ENCODE measurements around the gene EML5. TPM values are rescaled to one million over a fixed set of nuclear protein-coding genes. Genes with fewer than 3 reads are reported as not detected.

Gene EML5
- total and polyA plus RNA-seq, 8 donors, result 0.65 to 2.0 (median 1.3) TPM

DNA sequence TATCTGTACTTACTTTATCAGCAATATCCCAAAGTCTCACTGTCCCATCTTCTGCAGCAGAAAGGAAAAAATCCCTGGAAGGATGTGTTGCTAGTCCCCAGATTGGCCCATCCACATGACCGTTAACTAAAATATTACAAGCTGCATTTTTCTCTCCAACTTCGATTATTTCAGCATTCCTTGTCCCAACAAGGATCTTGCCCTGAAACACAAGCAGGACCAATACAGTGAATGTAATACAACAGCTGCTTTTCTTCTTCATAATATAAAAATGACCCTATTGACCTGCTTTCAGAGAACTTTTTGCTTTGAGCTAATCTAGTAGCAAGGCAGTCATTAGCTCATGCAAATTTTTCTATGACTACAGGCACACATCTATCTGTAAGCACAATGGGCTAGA is 171.7 kb downstream of the EML5 start:
- no peaks in the 10 kb centered on the region for H3K9me3 ChIP-seq
- ATAC-seq, result no peak
- intact Hi-C loops (cut with DNase I), result no loop called here
- no peak overlapping the region for H3K27ac ChIP-seq
- H3K27me3 ChIP-seq, result no peaks in the 10 kb centered on the region
- DNase-seq, result no peak
- no peak overlapping the region for H3K4me3 ChIP-seq
- H3K36me3 ChIP-seq, result no peaks in the 10 kb centered on the region
- TF ChIP-seq, protein P1, sequence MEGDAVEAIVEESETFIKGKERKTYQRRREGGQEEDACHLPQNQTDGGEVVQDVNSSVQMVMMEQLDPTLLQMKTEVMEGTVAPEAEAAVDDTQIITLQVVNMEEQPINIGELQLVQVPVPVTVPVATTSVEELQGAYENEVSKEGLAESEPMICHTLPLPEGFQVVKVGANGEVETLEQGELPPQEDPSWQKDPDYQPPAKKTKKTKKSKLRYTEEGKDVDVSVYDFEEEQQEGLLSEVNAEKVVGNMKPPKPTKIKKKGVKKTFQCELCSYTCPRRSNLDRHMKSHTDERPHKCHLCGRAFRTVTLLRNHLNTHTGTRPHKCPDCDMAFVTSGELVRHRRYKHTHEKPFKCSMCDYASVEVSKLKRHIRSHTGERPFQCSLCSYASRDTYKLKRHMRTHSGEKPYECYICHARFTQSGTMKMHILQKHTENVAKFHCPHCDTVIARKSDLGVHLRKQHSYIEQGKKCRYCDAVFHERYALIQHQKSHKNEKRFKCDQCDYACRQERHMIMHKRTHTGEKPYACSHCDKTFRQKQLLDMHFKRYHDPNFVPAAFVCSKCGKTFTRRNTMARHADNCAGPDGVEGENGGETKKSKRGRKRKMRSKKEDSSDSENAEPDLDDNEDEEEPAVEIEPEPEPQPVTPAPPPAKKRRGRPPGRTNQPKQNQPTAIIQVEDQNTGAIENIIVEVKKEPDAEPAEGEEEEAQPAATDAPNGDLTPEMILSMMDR (IDR thresholded peaks at IDR 0.05), result no peak
- no peak for FAIRE-seq
- H3K4me1 ChIP-seq, result no peaks in the 10 kb centered on the region
- WGBS, 2 donors, result 66 to 81% methylated on average over 2 of the region's 2 CpGs

DNA sequence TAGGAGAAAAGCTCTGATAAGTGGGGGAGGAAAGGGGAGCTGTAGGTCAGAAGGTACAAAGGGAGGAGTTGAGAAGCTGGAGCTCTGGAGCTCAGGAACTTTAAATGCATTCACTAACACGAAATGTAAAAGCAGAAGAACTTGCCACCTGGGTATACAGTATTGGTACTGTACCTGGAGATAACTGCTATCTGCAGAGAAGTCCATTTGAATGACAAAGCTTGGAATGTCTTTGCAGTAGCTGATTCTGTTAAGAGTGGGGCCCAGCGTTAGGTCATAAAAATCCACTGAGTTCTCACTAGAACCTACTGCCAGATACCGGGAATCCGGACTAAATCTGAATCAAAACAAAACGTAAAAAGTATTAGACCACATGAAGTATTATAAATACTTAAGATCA is 174.3 kb downstream of the EML5 start:
- intact Hi-C loops (cut with DNase I), result no loop called here
- no peak overlapping the region for H3K4me3 ChIP-seq
- DNase-seq, result no peak
- H3K4me1 ChIP-seq, result peaks cover 7 to 16% (median 12%) of the 10 kb centered on the region in 3 donors
- FAIRE-seq, result no peak
- TF ChIP-seq, protein P1 (IDR thresholded peaks at IDR 0.05), result no peak
- ATAC-seq, result no peak
- H3K36me3 ChIP-seq, result no peaks in the 10 kb centered on the region
- no peaks in the 10 kb centered on the region for H3K9me3 ChIP-seq
- H3K27ac ChIP-seq, result no peak overlapping the region
- H3K27me3 ChIP-seq, result no peaks in the 10 kb centered on the region
- WGBS, 2 donors, result 84 to 87% methylated on average over 5 of the region's 5 CpGs

DNA sequence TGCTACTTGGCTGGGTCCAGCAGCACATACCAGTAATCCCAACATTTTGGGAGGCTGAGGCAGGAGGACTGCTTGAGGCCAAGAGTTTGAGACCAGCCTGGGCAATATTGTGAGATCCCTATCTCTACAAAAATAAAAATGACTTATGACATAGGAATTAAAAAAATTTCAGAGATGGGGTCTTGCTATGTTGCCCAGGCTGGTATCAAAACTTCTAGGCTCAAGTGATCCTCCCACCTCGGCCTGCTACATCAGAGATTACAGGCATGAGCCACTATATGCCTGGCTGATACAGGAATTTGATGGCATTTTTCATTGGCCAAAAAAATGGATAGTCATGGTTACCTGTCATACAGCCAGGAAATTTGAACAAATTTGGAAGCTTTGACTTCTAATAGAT is 175.3 kb downstream of the EML5 start:
- FAIRE-seq (no peak), ATAC-seq (no peak), DNase-seq (no peak)
- no peak overlapping the region for H3K27ac ChIP-seq
- TF ChIP-seq, protein P1 (IDR thresholded peaks at IDR 0.05), result no peak
- H3K4me1 ChIP-seq, result peaks cover 7 to 20% (median 18%) of the 10 kb centered on the region in 3 donors
- no peak overlapping the region for H3K4me3 ChIP-seq
- 95 to 98% methylated on average over 1 of the region's 1 CpG for WGBS, 2 donors
- H3K27me3 ChIP-seq, result no peaks in the 10 kb centered on the region
- H3K9me3 ChIP-seq, result no peaks in the 10 kb centered on the region
- intact Hi-C loops (cut with DNase I), result no loop called here
- no peaks in the 10 kb centered on the region for H3K36me3 ChIP-seq

DNA sequence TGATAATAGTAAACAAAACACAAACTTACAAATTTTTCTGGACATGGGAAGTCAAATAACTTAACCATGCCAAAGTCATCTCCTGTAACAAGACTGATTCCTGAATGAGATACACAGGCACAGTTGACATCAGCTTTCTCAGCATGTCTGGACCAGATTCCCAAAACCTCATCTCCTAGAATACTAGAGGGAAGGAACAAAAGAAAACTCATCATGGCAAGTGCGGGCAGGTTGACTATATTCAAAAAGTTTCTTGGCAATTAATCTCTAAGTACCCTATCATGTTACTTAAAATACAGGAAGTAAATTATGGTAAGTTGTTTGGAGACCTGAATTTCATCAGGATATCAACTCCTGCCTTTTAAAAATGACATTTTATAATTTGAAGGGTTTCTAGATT is 176.1 kb downstream of the EML5 start:
- Histone ChIP-seq H3K27me3 (no peaks in the 10 kb centered on the region), H3K9me3 (no peaks in the 10 kb centered on the region), H3K4me1 (peaks cover 7 to 23% (median 18%) of the 10 kb centered on the region in 3 donors), H3K27ac (no peak overlapping the region), H3K4me3 (no peak overlapping the region), H3K36me3 (peaks cover 0 to 8% (median 0%) of the 10 kb centered on the region in 3 donors)
- intact Hi-C loops (cut with DNase I), result no loop called here
- DNase-seq, result no peak
- no peak for ATAC-seq
- TF ChIP-seq, protein P1 (IDR thresholded peaks at IDR 0.05), result no peak
- 95 to 97% methylated on average over 1 of the region's 1 CpG for WGBS, 2 donors
- FAIRE-seq, result no peak

DNA sequence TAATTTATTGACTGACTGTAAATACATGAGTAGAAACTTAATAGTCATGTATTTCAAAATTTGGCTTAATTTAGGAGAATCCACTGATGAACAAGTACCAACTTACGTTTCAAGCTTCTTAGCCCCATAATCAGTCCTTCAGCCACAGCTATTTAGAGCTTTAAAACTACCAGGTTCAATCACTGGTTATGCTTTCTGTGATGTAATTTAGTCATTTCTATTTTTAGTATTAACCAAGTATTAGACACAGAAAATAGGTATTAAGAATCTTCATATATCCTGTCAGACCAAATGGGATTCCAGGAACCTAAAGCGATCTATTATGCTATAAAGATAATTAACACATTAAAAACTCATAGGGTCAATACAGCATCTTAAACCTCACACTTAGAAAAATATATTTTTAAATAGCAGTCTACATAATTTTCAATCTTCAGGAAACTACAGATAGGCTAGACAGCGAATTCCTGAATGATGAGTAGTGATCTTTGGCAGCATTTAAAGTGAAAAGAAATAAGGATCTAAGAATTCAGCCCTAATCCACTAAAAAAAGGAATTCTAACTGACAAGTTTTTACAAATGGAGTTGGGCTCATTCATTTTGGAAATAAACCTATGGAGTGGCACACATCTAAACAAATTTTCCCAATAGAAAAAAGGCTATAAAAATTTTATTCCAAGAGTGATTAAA is 178.4 kb downstream of the EML5 start:
- peak in 3 of 4 donors; percentile 3 to 18 (median 15) for ATAC-seq
- intact Hi-C loops (cut with DNase I), result no loop called here
- H3K27me3 ChIP-seq, result no peaks in the 10 kb centered on the region
- peaks cover 0 to 28% (median 12%) of the 10 kb centered on the region in 3 donors for H3K36me3 ChIP-seq
- no peaks in the 10 kb centered on the region for H3K9me3 ChIP-seq
- TF ChIP-seq, protein P1 (IDR thresholded peaks at IDR 0.05), result no peak
- WGBS, 2 donors, result 77 to 78% methylated on average over 3 of the region's 3 CpGs
- H3K4me1 ChIP-seq, result peaks cover 7 to 23% (median 18%) of the 10 kb centered on the region in 3 donors
- no peak for FAIRE-seq
- no peak for DNase-seq
- no peak overlapping the region for H3K4me3 ChIP-seq
- peak overlapping the region; percentile 10 to 51 (median 28) for H3K27ac ChIP-seq

Measured in pancreas (tissue), 10 donors.